Loucy (cell line): Measurements from ENCODE around the gene MKLN1.

ENCODE experiments used
- H2AFZ ChIP-seq: fragments of 200-600 bp; sonication (generic); 2 replicates; pipeline ENCODE4 v1.6.0; 2016; ENCODE audit warnings: antibody characterized with exemption, mild to moderate bottlenecking, low read length, moderate library complexity
- H3F3A ChIP-seq: fragments of 200-600 bp; 2 replicates; pipeline ENCODE4 v1.6.0; 2016; ENCODE audit warnings: antibody characterized with exemption, low read depth, mild to moderate bottlenecking
- H3K27me3 ChIP-seq: fragments of 200-600 bp; sonication (generic); 2 replicates; pipeline ENCODE4 v1.6.1; 2014; ENCODE audit warnings: low read length, mild to moderate bottlenecking; ENCODE audit not compliant: insufficient read depth, poor library complexity, severe bottlenecking
- H3K36me3 ChIP-seq: fragments of 200-600 bp; sonication (generic); 2 replicates; pipeline ENCODE4 v1.6.1; 2016; ENCODE audit warnings: low read length; ENCODE audit not compliant: insufficient read depth
- H3K4me1 ChIP-seq: fragments of 200-600 bp; sonication (generic); 2 replicates; pipeline ENCODE4 v1.5.1; 2014; ENCODE audit warnings: low read length, mild to moderate bottlenecking; ENCODE audit not compliant: insufficient read depth, poor library complexity, severe bottlenecking
- H3K4me2 ChIP-seq: fragments of 200-600 bp; sonication (generic); 2 replicates; pipeline ENCODE4 v1.6.0; 2014; ENCODE audit warnings: antibody characterized with exemption, low read length, low read depth, mild to moderate bottlenecking; ENCODE audit not compliant: poor library complexity, severe bottlenecking
- H3K4me3 ChIP-seq: fragments of 200-600 bp; sonication (generic); 2 replicates; pipeline ENCODE4 v1.5.1; 2014; ENCODE audit warnings: low read length, mild to moderate bottlenecking, mixed read lengths; ENCODE audit not compliant: poor library complexity, severe bottlenecking
- H3K79me2 ChIP-seq: fragments of 200-600 bp; sonication (generic); 2 replicates; pipeline ENCODE4 v1.6.1; 2014; ENCODE audit warnings: low read length; ENCODE audit not compliant: insufficient read depth
- H3K9ac ChIP-seq: fragments of 200-600 bp; sonication (generic); 2 replicates; pipeline ENCODE4 v1.6.0; 2014; ENCODE audit warnings: mild to moderate bottlenecking, low read depth, low read length, moderate library complexity; ENCODE audit not compliant: poor library complexity, severe bottlenecking
- H3K9me2 ChIP-seq: fragments of 200-600 bp; sonication (generic); replicated peaks from 2 replicates; pipeline ENCODE4 v1.6.1; 2016; ENCODE audit warnings: low read depth, low read length, mixed read lengths
- H3K9me3 ChIP-seq: fragments of 200-600 bp; sonication (generic); 2 replicates; pipeline ENCODE4 v1.6.1; 2014; ENCODE audit warnings: mild to moderate bottlenecking, antibody characterized with exemption, low read length, low read depth; ENCODE audit not compliant: insufficient read depth
- H4K20me1 ChIP-seq: fragments of 200-600 bp; sonication (generic); 2 replicates; pipeline ENCODE4 v1.6.0; 2014; ENCODE audit warnings: antibody characterized with exemption, low read length, mild to moderate bottlenecking; ENCODE audit not compliant: insufficient read depth, poor library complexity, severe bottlenecking
- CTCF ChIP-seq: fragments of 200-600 bp; sonication (generic); conservative IDR thresholded peaks from 2 replicates; pipeline ENCODE4 v1.5.1; 2014; ENCODE audit warnings: mild to moderate bottlenecking, antibody characterized with exemption, low read length
- EZH2phosphoT487 ChIP-seq: fragments of 200-600 bp; IDR thresholded peaks from 2 replicates; pipeline ENCODE4 v1.6.1; 2018; ENCODE audit warnings: antibody characterized with exemption, mild to moderate bottlenecking, moderate library complexity, borderline replicate concordance

The MKLN1 gene

GRCh38 chr7:131284702-131285419 lies 42.8 kb upstream of the MKLN1 start:
- no peaks in the 10 kb centered on the region for H3K9me2 ChIP-seq
- no peaks in the 10 kb centered on the region for H3K36me3 ChIP-seq
- no peaks in the 10 kb centered on the region for H3K4me1 ChIP-seq
- H4K20me1 ChIP-seq: no peaks in the 10 kb centered on the region
- H3K4me2 ChIP-seq: no peak overlapping the region
- no peaks in the 10 kb centered on the region for H3F3A ChIP-seq
- H3K4me3 ChIP-seq: no peak overlapping the region
- no peak overlapping the region for H3K9ac ChIP-seq
- no peak overlapping the region for H2AFZ ChIP-seq
- H3K9me3 ChIP-seq: no peaks in the 10 kb centered on the region
- no peaks in the 10 kb centered on the region for H3K79me2 ChIP-seq
- H3K27me3 ChIP-seq: no peaks in the 10 kb centered on the region
- TF ChIP-seq CTCF (no peak), EZH2phosphoT487 (no peak)

DNA sequence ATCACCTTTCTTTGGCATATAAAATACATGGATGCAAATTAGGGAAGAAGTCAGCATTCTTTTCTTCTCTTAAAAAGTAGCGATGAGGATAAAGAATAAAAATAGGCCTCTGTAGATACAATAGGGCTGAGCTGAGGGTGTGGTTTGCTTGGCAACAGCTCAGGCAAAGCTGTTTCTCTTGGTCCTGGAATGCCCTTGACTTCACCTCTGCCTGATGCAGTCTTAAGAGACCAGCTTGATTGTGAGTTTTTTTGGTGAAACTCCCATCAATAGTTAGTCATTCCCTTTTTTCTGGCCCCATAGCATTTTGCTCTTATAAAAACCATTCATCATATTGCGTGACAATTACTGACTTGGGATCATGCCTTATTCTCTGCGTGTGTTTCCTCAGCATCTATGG lies 42.1 kb upstream of the MKLN1 start:
- Histone ChIP-seq H2AFZ (no peak overlapping the region), H3K9me2 (no peaks in the 10 kb centered on the region), H3F3A (no peaks in the 10 kb centered on the region), H3K9ac (no peak overlapping the region), H4K20me1 (no peaks in the 10 kb centered on the region), H3K9me3 (no peaks in the 10 kb centered on the region), H3K27me3 (no peaks in the 10 kb centered on the region), H3K4me2 (no peak overlapping the region), H3K4me1 (no peaks in the 10 kb centered on the region), H3K4me3 (no peak overlapping the region), H3K79me2 (no peaks in the 10 kb centered on the region), H3K36me3 (no peaks in the 10 kb centered on the region)
- TF ChIP-seq EZH2phosphoT487 (no peak), CTCF (no peak)

DNA sequence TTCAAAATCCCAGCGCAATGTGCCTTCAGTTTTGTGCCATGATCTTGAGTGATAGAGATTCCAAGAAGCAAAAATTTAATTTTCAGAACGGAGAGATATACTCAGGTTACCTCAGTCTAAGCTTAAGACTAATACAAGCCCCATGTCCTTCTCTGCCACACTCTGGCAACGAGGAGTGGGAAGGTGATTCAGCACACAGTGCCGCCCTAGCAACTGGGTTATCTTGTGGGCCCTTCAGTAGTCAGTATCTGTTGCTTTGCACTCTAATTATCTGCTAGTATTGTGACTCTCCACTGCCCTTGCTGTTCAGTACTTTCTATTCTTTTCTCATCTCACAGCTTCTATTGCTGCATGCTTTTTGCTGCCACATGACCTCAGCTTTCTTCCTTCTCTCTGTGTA lies 39.2 kb upstream of the MKLN1 start:
- no peaks in the 10 kb centered on the region for H3F3A ChIP-seq
- H3K9me2 ChIP-seq: no peaks in the 10 kb centered on the region

More for the DNA sequence above, 39.2 kb upstream of the MKLN1 start:
- Histone ChIP-seq H3K9me3 (no peaks in the 10 kb centered on the region), H3K4me3 (no peak overlapping the region), H3K36me3 (no peaks in the 10 kb centered on the region), H3K4me1 (no peaks in the 10 kb centered on the region), H3K27me3 (no peaks in the 10 kb centered on the region), H3K4me2 (no peak overlapping the region), H3K79me2 (no peaks in the 10 kb centered on the region), H3K9ac (no peak overlapping the region), H2AFZ (no peak overlapping the region), H4K20me1 (no peaks in the 10 kb centered on the region)
- TF ChIP-seq EZH2phosphoT487 (no peak), CTCF (no peak)
